ENCODE data around the gene POLR1A.
A peak's percentile ranks its signal among the peaks of the same experiment; 100 is the strongest.

POLR1A gene

GRCh38 chr2:86021396-86022378, 84.0 kb downstream of the POLR1A start:
- ATAC-seq: no peak

GRCh38 chr2:86020984-86021383, 84.7 kb downstream of the POLR1A start:
- no peak for ATAC-seq

DNA sequence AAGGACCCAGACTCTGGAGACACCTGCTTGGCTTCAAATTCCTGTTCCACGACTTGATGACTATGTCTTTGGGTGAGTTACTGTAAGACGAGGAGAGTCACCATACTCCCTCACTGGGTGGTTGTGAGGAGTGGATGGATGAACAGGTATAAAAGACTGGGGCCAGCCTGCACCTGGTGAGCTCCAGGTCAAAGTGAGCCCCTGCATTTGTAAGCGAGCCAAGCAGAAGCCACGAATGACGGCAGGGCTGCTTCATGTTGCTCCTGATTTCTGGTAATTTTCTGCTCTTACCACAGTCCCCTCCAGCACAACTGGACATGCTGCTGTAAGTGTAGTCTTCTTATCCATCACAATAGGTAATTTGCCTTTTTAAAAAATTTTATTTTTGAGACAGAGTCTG, 86.6 kb downstream of the POLR1A start:
- ATAC-seq: no peak

GRCh38 chr2:86017901-86018896, 87.5 kb downstream of the POLR1A start:
- ATAC-seq: peak in 1 of 2 donors; percentile 20

GRCh38 chr2:86016581-86016980, 89.1 kb downstream of the POLR1A start:
- no peak for ATAC-seq

DNA sequence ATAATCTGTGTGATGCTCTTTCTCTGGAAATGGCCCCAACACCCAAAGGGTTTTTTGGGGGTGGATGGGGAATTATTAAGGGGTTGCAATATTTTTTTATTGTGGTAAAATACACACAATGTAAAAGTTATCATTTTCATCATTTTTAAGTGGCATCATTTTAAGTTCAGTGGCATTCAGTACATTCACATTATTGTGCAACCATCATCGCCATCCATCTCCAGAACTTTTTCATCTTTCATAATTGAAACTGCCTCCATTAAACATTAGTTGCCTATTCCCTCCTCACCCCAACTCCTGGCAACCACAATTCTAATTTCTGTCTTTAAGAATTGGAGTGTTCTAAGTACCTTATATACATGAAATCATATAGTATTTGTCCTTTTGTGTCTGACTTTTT, 90.0 kb downstream of the POLR1A start:
- no peak for ATAC-seq

DNA sequence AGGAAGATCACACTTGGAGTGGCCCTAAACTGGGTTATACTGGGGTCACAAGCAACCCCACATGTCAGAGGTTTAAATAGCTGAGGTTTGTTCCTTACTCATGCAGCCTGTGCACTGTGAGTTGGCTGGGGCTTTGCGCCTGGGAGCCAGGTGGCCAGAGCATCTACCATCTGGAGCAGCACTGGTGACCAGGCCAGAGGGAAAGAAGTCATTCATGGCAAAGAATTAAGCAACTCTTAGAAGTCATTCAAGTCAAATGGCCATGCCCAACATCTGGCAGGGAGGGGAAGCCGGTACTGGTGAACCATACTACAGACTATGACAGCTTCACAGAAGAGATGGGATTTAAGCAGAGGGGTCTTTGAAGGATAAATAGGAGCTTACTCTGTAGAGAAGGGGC, 90.7 kb downstream of the POLR1A start:
- no peak for ATAC-seq

DNA sequence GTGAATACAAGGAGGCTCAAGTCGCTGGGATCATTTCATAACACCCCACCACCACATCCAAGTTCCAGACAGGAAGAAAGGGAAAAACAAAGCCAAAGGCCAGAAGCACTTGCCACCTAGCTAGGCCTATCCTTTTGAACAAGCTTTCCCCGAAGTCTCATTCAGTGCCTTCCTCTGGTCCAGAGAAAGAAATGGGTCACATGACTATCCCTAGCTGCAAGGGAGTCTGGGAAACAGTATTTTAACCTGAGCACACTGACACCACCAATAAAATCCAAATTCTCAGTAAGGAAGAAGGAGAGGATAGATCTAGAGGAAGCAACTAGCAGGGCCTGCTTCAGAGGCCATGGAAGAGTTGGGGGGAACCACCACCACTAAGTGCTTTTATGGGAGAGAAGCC, 91.2 kb downstream of the POLR1A start:
- ATAC-seq: no peak

DNA sequence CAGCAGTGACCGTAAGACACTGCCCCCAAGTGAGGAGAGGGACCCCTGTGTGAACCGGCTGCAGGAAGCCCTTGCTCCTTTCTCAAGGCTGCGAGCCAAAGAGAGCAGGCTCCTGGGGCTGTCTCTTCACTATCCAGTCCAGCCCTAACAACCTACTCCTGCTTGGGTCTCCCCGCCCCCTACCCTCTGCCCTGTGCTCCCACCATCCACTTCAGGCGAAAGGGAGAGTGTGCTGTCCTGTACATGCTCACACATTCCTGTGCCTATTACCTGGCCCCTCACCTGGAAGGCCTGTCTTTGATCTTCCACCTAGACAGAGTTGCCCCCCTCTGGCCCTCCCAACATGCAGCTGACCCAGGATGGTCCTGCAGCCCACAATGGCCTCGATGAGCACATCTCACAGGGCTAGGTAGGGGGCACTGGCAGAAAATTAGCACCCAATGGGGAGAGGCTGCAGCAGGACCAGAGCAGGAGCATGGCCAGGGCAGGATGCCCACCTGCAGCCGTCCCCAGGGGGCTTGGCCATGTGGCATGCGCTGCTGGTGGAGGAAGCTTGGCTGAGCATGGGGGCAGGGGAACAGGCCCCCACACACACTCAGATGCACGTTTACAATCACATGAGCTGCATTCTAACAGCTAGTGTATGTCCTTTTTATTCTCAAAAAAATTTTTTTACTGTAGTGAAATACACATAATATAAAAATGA, 93.5 kb downstream of the POLR1A start:
- no peak for ATAC-seq

- no peak for ATAC-seq
These were observed 94.2 kb downstream of the POLR1A start for GRCh38 chr2:86011449-86011941.

GRCh38 chr2:86010083-86010482, 95.6 kb downstream of the POLR1A start:
- no peak for ATAC-seq

GRCh38 chr2:86006524-86006923, 99.2 kb downstream of the POLR1A start:
- ATAC-seq: no peak

GRCh38 chr2:86003967-86004366, 101.7 kb downstream of the POLR1A start:
- no peak for ATAC-seq

DNA sequence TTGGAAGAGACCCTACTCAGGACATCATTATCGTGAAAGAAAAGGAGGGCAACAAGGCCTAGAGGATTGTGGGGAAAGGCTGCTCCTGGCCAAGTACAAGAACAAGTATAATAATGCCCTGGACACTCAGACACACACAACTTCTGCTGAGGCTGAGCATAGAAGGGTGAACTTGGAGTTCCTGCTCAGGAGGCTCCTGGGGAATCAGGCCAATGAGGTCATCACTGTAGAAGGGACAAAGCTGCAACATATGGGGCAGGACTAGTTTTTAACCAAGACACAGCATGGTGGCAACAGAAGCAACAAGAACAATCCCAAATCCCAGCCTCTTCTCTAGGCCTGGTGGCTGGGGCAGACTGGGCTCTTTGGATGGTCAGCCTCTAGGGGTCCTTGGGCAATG, 102.6 kb downstream of the POLR1A start:
- no peak for ATAC-seq

- no peak for ATAC-seq
These were observed 103.3 kb downstream of the POLR1A start for GRCh38 chr2:86002375-86002774.

DNA sequence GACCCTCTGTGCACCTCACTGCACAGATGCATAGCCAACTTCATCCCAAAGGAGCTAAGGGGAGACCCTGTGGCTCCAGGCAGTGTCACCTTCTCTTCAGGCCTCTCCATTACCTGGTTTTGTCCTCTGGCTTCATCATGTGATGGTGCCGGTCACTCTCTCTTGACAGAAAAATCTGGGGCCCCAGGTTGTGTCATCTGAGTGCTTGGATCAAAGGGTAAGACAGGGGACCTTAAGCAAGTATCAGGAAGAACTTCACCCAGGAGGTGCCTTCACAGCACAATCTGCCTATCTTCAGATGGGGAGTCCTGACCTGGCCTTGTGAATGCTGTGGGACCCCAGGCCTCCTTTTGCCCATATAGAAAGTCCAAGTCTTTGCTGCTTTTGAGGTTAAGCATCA, 104.4 kb downstream of the POLR1A start:
- ATAC-seq: no peak

DNA sequence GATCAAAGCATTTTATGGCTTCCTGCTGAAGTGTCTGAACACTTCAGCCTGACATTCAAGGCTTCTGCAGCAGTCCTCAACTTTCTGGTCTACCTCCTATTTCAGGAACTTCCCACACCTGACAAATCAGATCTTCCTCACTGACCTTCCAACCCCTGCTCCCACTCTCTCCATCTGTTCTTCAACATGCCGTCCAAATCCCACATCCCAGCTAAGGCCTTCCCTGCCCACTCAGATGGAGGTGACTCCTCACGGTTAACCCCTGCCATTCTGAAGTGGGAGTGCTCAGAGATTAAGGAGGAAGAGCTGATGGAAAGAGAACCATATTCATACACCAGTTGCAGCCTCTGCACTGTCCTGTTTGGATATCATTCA, 104.8 kb downstream of the POLR1A start:
- ATAC-seq: no peak

- ATAC-seq: no peak
These were observed 105.4 kb downstream of the POLR1A start for GRCh38 chr2:86000131-86000937.

DNA sequence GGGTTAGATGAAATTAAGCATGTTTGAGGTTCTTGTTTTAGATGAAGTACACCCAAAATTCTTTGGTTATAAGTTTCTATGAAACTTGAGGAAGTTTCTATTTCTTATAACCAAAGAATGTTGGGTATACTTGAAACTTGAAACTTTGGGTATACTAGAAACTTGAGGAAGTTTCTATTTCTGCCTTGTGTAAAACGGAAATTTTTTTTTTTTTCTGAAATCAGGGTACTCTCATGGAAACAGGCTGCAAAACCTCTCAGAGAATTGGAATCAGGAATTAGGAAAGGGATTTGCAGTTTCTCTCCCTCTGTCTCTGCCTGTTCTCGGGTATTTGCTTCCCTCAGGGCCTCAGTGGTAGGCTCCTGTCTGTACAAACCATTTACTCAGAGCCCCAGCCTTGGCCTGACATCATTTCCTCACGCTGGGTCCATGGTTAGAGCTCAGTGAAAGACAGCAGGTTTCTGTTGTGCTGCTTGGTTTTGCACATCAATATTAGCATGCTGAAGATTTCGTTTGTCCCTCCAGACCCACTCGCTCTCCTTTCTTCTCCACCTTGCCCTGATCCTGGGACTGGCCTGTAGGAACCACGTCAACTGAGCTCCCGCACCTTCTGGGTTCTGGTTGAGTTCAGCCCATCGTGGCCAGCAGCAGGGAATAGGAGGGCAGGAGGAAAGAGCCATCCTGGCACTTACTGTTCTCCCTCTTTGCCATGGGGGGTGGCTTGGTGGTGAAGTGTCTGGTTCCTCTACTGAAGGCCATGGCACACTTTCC, 106.4 kb downstream of the POLR1A start:
- ATAC-seq: peak; percentile 93 to 95

GRCh38 chr2:85998071-85998991, 107.4 kb downstream of the POLR1A start:
- no peak for ATAC-seq
